Ishikawa (cell line): ENCODE results near the gene CDH13.

Experiments used
- CEBPB ChIP-seq: IDR thresholded peaks from 2 replicates; pipeline ENCODE4 v1.6.1; 2012
- CREB1 ChIP-seq: IDR thresholded peaks from 2 replicates; pipeline ENCODE4 v1.6.1; 2012; ENCODE audit warnings: low read depth
- EGR1 ChIP-seq: IDR thresholded peaks from 2 replicates; pipeline ENCODE4 v1.6.1; 2012
- EP300 ChIP-seq: IDR thresholded peaks from 2 replicates; pipeline ENCODE4 v1.6.1; 2012; ENCODE audit warnings: borderline replicate concordance
- FOXM1 ChIP-seq: IDR thresholded peaks from 2 replicates; pipeline ENCODE4 v1.6.1; 2012; ENCODE audit warnings: low read depth, borderline replicate concordance
- NFIC ChIP-seq: IDR thresholded peaks from 2 replicates; pipeline ENCODE4 v1.6.1; 2012
- RAD21 ChIP-seq: IDR thresholded peaks from 2 replicates; pipeline ENCODE4 v1.6.1; 2012; ENCODE audit warnings: low read depth
- TAF1 ChIP-seq: IDR thresholded peaks from 2 replicates; pipeline ENCODE4 v1.6.1; 2012; ENCODE audit warnings: low read depth, mild to moderate bottlenecking
- TCF12 ChIP-seq: IDR thresholded peaks from 2 replicates; pipeline ENCODE4 v1.6.1; 2012; ENCODE audit warnings: low read depth
- TEAD4 ChIP-seq: IDR thresholded peaks from 2 replicates; pipeline ENCODE4 v1.6.1; 2012
- YY1 ChIP-seq: IDR thresholded peaks from 2 replicates; pipeline ENCODE4 v1.6.1; 2012; ENCODE audit warnings: low read depth
- ZBTB7A ChIP-seq: IDR thresholded peaks from 2 replicates; pipeline ENCODE4 v1.6.1; 2012; ENCODE audit warnings: low read depth
- TF ChIP-seq, protein P1 (sequence below): IDR thresholded peaks from 2 replicates; pipeline ENCODE4 v1.6.1; 2012
- TF ChIP-seq, protein P2 (sequence below): IDR thresholded peaks from 2 replicates; pipeline ENCODE4 v1.6.1; 2012; ENCODE audit warnings: low read depth, mild to moderate bottlenecking
- TF ChIP-seq, protein P3 (sequence below): IDR thresholded peaks from 2 replicates; pipeline ENCODE4 v1.6.1; 2012

Gene CDH13

DNA sequence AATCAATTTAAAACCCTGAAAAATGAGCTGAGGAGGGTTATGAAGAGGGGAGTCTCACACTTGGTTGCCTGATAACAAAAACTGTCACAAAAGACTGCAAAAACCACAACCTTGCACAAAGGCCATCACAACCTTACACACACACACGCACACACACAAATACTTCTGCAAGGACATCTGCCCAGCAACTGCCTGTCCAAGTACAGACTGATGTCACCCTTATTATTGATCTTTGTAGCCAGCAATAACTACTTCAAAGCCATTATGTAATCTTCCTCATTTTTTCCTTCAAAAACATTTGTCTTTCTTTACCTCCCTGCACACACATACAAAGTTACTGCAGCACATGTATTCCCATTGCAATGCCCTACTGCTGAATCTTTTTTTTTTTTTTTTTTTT lies 927.8 kb downstream of the CDH13 start:
- TF ChIP-seq EGR1 = no peak
- TF ChIP-seq YY1 = no peak
- TF ChIP-seq TEAD4 = no peak
- TF ChIP-seq NFIC = no peak
- TF ChIP-seq TAF1 = no peak
- TF ChIP-seq CREB1 = no peak
- TF ChIP-seq, protein P1, sequence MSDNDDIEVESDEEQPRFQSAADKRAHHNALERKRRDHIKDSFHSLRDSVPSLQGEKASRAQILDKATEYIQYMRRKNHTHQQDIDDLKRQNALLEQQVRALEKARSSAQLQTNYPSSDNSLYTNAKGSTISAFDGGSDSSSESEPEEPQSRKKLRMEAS = no peak
- TF ChIP-seq ZBTB7A = no peak

DNA sequence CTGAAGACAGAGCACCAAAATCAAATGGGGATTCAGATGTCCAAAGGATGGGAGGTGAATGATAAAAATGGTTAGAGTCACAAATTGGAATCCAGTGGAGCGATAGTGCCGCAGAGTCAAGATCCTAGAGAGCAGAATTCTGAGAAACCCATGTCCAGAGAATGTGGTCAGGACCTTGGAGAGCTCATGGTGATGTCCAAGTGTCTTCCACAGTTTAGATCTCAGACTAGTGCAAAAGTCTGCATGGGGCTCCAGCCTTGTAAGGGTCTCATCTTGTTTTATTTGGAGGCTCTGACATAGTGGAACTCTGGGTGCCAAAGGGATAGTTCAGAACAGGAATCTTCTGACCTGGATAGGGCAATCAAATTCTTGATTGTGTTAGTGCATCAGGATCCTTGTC lies 935.1 kb downstream of the CDH13 start:
- no peak for TF ChIP-seq YY1
- no peak for TF ChIP-seq ZBTB7A
- TF ChIP-seq, protein P2, sequence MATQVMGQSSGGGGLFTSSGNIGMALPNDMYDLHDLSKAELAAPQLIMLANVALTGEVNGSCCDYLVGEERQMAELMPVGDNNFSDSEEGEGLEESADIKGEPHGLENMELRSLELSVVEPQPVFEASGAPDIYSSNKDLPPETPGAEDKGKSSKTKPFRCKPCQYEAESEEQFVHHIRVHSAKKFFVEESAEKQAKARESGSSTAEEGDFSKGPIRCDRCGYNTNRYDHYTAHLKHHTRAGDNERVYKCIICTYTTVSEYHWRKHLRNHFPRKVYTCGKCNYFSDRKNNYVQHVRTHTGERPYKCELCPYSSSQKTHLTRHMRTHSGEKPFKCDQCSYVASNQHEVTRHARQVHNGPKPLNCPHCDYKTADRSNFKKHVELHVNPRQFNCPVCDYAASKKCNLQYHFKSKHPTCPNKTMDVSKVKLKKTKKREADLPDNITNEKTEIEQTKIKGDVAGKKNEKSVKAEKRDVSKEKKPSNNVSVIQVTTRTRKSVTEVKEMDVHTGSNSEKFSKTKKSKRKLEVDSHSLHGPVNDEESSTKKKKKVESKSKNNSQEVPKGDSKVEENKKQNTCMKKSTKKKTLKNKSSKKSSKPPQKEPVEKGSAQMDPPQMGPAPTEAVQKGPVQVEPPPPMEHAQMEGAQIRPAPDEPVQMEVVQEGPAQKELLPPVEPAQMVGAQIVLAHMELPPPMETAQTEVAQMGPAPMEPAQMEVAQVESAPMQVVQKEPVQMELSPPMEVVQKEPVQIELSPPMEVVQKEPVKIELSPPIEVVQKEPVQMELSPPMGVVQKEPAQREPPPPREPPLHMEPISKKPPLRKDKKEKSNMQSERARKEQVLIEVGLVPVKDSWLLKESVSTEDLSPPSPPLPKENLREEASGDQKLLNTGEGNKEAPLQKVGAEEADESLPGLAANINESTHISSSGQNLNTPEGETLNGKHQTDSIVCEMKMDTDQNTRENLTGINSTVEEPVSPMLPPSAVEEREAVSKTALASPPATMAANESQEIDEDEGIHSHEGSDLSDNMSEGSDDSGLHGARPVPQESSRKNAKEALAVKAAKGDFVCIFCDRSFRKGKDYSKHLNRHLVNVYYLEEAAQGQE = peak; percentile 83
- no peak for TF ChIP-seq TEAD4

DNA sequence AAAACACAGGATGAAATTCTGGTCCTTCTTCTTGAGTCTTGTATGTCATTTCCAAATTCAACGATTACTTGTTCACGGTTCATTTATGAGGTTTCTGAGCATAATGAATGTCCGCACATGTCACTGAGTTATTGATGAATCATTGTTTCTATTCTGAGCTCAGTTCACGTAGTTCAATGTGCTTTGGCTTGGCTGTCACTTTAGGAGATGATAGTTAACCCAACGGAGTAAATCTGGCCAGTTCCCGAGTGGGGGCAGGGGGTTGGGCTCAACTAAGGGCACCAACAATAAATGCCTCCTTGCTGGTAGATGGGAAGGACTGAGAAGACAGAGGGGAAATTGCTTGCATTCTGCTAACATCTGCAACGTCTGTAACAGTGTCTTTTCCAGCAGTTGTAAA lies 941.6 kb downstream of the CDH13 start:
- TF ChIP-seq CEBPB (no peak), CREB1 (no peak), EP300 (no peak), FOXM1 (no peak), TCF12 (no peak), NFIC (no peak), TAF1 (no peak), RAD21 (no peak), YY1 (no peak), TEAD4 (no peak)
- TF ChIP-seq, protein P2 = no peak
- TF ChIP-seq, protein P1 = no peak
- TF ChIP-seq, protein P3, sequence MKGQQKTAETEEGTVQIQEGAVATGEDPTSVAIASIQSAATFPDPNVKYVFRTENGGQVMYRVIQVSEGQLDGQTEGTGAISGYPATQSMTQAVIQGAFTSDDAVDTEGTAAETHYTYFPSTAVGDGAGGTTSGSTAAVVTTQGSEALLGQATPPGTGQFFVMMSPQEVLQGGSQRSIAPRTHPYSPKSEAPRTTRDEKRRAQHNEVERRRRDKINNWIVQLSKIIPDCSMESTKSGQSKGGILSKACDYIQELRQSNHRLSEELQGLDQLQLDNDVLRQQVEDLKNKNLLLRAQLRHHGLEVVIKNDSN = no peak

DNA sequence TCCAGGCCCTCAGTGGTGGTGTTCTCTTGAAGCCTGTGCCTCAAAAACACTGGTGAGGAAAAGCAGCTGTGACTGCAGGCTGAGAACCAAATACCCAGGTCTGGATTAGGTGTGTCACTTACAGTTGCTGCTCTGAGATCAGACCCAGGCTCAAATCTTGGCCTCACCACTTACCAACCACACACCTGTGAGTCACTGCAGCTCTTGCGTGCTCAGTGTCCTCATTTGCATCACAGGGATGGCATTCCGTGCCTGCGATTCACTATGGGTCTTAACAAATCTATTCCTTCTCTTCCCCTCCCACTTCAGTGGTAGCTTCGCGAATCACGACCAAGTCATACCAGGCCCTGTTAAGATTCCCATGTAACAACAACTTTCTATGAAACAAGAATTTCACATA lies 947.6 kb downstream of the CDH13 start:
- TF ChIP-seq NFIC = no peak
- TF ChIP-seq TCF12 = no peak
- no peak for TF ChIP-seq EP300
- no peak for TF ChIP-seq YY1
- no peak for TF ChIP-seq CEBPB
- no peak for TF ChIP-seq CREB1
- TF ChIP-seq, protein P3 = no peak
- TF ChIP-seq, protein P2 = no peak
- TF ChIP-seq, protein P1 = no peak
- TF ChIP-seq ZBTB7A = no peak

DNA sequence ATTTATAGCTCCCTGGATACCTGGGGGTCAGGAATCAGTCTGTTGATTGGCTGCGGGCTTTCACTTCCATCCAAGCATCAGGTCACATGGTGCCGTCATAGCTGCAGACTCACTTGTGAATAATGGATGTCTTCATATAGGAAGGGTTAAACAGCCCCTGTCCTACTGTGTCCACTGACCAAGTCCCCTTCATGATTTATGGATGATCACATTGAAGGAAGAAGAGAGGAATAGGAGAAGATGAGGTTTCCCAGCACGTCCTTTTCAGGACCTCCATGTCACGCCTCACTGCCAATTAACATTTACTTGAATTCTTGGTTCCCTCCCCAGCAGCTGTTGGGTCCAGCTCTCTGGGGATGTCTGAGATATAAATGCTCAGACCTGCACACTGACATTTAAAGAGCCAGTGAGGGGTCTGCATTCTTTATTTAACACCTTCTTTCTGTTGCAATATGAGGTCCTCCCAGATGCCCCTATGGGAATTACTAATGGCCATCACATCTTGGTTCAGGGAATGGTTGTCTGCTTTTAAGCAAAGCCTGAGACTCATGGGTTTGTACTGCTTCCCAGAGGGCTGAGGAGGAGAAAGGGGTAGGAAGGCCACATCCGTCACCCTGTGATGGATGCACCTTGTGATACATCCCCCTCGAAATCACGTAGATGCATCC lies 950.4 kb downstream of the CDH13 start:
- TF ChIP-seq TEAD4 = no peak
- TF ChIP-seq FOXM1 = no peak
- TF ChIP-seq, protein P1 = no peak
- no peak for TF ChIP-seq YY1
- TF ChIP-seq TAF1 = no peak
- TF ChIP-seq NFIC = no peak
